Erythroblast (primary cell): ENCODE data around the gene SCARB1.

Experiments used
- GATA1 ChIP-seq: IDR thresholded peaks from 2 replicates; pipeline ENCODE4 v1.6.1; 2011; ENCODE audit warnings: low read depth, mild to moderate bottlenecking, control low read depth, low read length, moderate library complexity
- POLR2A ChIP-seq: IDR thresholded peaks from 2 replicates; pipeline ENCODE4 v1.6.1; 2011; ENCODE audit warnings: mild to moderate bottlenecking, low read length

DNA sequence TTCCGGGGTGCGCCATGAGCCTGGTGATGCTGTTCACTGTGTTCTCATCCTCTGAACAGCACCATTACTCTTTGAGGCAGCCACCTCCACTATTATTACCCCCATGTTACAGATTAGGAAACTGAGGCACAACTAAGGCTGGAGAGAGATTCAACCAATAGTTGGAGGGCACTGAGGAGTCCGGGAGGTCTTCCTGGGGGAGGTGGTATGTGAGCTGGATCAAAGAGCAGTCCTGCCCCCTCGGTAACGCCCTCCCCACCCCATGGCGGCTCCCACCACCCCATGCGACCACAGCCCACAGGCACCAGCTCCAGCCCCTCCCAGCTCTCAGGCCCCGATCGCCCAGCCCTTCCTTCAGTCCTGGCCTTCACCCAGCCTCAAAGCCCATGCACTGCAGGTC is 43.5 kb downstream of the SCARB1 start:
- no peak for TF ChIP-seq POLR2A
- TF ChIP-seq GATA1 = no peak
